Testis (tissue), 2 donors: ENCODE measurements around the gene DYNAP.

Experiments used
- CTCF ChIP-seq, 3 experiments: fragments of 450-650 bp in 2 of 3; fragments of 200-600 bp in 1 of 3; sonication (generic) in 1 of 3; IDR thresholded peaks; one replicate each; pipeline ENCODE4 v1.5.1; 2016 to 2019; ENCODE audit warnings: antibody characterized with exemption in 3 of 3, mild to moderate bottlenecking in 2 of 3, moderate library complexity in 1 of 3
- POLR2A ChIP-seq: fragments of 450-650 bp; IDR thresholded peaks from one replicate; pipeline ENCODE4 v1.6.1; 2017; ENCODE audit warnings: antibody characterized with exemption, mild to moderate bottlenecking, moderate library complexity

- TF ChIP-seq CTCF (IDR thresholded peaks at IDR 0.05) (no peak), POLR2A (no peak)
These were observed 10.8 kb upstream of the DYNAP start for GRCh38 chr18:54580202-54580729.
